Measurements from ENCODE around the gene CTRL.

Gene CTRL

DNA sequence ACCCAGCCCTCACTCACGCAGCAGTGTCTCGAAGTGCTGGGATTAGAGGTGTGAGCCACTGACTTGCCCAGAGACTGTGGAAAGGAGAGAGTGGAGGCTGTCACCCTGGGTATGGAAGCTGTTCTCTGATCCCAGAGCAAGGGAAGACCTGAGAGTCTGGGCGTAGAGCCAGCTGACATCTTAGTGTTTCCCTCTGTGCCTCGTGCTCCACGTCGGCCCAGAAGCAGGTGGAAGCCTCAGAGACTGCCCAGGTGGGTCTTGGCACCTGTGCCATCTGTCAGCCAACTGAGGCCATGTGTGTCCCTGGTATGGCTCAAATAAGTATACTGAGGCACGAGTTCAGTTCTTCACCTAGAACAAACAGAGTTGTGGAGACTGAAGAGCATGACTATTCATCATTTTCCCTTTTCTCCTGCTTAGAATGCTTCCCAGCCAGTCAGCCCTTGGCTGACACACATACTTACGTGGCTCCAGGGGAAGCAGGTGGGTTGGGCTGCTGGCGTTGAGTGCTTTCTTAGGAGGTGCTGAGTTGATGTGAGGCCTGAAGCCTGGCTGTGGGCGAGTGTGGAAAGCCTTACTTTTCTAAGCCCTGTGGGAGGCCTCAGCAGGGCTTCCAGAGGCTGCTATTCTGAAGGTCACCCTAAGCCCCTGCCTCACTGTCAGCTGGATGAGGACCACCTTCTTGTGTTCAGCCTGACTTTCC lies 8.1 kb downstream of the CTRL start:
- no peak for TF ChIP-seq ISL1 (CRISPR knock-in tag; IDR thresholded peaks at IDR 0.05)
- TF ChIP-seq OSR1 (CRISPR knock-in tag; IDR thresholded peaks at IDR 0.05), result no peak
- TF ChIP-seq SNAI2 (CRISPR knock-in tag; IDR thresholded peaks at IDR 0.05), result no peak
- TF ChIP-seq, protein P1, sequence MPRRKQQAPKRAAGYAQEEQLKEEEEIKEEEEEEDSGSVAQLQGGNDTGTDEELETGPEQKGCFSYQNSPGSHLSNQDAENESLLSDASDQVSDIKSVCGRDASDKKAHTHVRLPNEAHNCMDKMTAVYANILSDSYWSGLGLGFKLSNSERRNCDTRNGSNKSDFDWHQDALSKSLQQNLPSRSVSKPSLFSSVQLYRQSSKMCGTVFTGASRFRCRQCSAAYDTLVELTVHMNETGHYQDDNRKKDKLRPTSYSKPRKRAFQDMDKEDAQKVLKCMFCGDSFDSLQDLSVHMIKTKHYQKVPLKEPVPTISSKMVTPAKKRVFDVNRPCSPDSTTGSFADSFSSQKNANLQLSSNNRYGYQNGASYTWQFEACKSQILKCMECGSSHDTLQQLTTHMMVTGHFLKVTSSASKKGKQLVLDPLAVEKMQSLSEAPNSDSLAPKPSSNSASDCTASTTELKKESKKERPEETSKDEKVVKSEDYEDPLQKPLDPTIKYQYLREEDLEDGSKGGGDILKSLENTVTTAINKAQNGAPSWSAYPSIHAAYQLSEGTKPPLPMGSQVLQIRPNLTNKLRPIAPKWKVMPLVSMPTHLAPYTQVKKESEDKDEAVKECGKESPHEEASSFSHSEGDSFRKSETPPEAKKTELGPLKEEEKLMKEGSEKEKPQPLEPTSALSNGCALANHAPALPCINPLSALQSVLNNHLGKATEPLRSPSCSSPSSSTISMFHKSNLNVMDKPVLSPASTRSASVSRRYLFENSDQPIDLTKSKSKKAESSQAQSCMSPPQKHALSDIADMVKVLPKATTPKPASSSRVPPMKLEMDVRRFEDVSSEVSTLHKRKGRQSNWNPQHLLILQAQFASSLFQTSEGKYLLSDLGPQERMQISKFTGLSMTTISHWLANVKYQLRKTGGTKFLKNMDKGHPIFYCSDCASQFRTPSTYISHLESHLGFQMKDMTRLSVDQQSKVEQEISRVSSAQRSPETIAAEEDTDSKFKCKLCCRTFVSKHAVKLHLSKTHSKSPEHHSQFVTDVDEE (CRISPR knock-in tag; IDR thresholded peaks at IDR 0.05), result no peak
- TF ChIP-seq ZFP30 (CRISPR knock-in tag; IDR thresholded peaks at IDR 0.05), result no peak
- no peak for TF ChIP-seq GLIS3 (CRISPR knock-in tag; IDR thresholded peaks at IDR 0.05)
- TF ChIP-seq, protein P2, sequence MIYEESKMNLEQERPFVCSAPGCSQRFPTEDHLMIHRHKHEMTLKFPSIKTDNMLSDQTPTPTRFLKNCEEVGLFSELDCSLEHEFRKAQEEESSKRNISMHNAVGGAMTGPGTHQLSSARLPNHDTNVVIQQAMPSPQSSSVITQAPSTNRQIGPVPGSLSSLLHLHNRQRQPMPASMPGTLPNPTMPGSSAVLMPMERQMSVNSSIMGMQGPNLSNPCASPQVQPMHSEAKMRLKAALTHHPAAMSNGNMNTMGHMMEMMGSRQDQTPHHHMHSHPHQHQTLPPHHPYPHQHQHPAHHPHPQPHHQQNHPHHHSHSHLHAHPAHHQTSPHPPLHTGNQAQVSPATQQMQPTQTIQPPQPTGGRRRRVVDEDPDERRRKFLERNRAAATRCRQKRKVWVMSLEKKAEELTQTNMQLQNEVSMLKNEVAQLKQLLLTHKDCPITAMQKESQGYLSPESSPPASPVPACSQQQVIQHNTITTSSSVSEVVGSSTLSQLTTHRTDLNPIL (CRISPR knock-in tag; IDR thresholded peaks at IDR 0.05; ENCODE audit: low read depth), result no peak
- no peak for TF ChIP-seq TCF4 (CRISPR knock-in tag; IDR thresholded peaks at IDR 0.05; ENCODE audit: borderline replicate concordance)
- TF ChIP-seq ZFP3 (CRISPR knock-in tag; IDR thresholded peaks at IDR 0.05), result no peak
- no peak for TF ChIP-seq RARB (CRISPR knock-in tag; IDR thresholded peaks at IDR 0.05)
- TF ChIP-seq PPARA (CRISPR knock-in tag; IDR thresholded peaks at IDR 0.05; ENCODE audit: borderline replicate concordance), result no peak
- no peak for TF ChIP-seq ZNF70 (CRISPR knock-in tag; IDR thresholded peaks at IDR 0.05)
- TF ChIP-seq ZC3H10 (CRISPR knock-in tag; IDR thresholded peaks at IDR 0.05), result no peak
- no peak for TF ChIP-seq BACH2 (CRISPR knock-in tag; IDR thresholded peaks at IDR 0.05; ENCODE audit: borderline replicate concordance)
- TF ChIP-seq ARNTL (CRISPR knock-in tag; IDR thresholded peaks at IDR 0.05; ENCODE audit: borderline replicate concordance, low read depth), result no peak
- TF ChIP-seq PATZ1 (CRISPR knock-in tag; IDR thresholded peaks at IDR 0.05; ENCODE audit: borderline replicate concordance), result no peak
- TF ChIP-seq ZNF565 (CRISPR knock-in tag; conservative IDR thresholded peaks at IDR 0.05; ENCODE audit: low read depth), result no peak
- TF ChIP-seq, protein P3, sequence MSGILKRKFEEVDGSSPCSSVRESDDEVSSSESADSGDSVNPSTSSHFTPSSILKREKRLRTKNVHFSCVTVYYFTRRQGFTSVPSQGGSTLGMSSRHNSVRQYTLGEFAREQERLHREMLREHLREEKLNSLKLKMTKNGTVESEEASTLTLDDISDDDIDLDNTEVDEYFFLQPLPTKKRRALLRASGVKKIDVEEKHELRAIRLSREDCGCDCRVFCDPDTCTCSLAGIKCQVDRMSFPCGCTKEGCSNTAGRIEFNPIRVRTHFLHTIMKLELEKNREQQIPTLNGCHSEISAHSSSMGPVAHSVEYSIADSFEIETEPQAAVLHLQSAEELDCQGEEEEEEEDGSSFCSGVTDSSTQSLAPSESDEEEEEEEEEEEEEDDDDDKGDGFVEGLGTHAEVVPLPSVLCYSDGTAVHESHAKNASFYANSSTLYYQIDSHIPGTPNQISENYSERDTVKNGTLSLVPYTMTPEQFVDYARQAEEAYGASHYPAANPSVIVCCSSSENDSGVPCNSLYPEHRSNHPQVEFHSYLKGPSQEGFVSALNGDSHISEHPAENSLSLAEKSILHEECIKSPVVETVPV (CRISPR knock-in tag; IDR thresholded peaks at IDR 0.05), result no peak
- ATAC-seq, result no peak

- no peak for ATAC-seq
- TF ChIP-seq PPARA (CRISPR knock-in tag; IDR thresholded peaks at IDR 0.05; ENCODE audit: borderline replicate concordance) (no peak), ESRRG (CRISPR knock-in tag; IDR thresholded peaks at IDR 0.05) (no peak), ISL1 (CRISPR knock-in tag; IDR thresholded peaks at IDR 0.05) (no peak), ARNTL (CRISPR knock-in tag; IDR thresholded peaks at IDR 0.05; ENCODE audit: borderline replicate concordance, low read depth) (no peak), ZC3H10 (CRISPR knock-in tag; IDR thresholded peaks at IDR 0.05) (no peak), ZNF565 (CRISPR knock-in tag; conservative IDR thresholded peaks at IDR 0.05; ENCODE audit: low read depth) (no peak), CSDC2 (CRISPR knock-in tag; IDR thresholded peaks at IDR 0.05) (no peak), BACH2 (CRISPR knock-in tag; IDR thresholded peaks at IDR 0.05; ENCODE audit: borderline replicate concordance) (no peak), TOX (CRISPR knock-in tag; IDR thresholded peaks at IDR 0.05; ENCODE audit: borderline replicate concordance) (no peak), ZFP30 (CRISPR knock-in tag; IDR thresholded peaks at IDR 0.05) (no peak), RARB (CRISPR knock-in tag; IDR thresholded peaks at IDR 0.05) (no peak), ZFP3 (CRISPR knock-in tag; IDR thresholded peaks at IDR 0.05) (no peak)
- TF ChIP-seq, protein P3 (CRISPR knock-in tag; IDR thresholded peaks at IDR 0.05), result no peak
- TF ChIP-seq, protein P1 (CRISPR knock-in tag; IDR thresholded peaks at IDR 0.05), result no peak
- TF ChIP-seq, protein P4, sequence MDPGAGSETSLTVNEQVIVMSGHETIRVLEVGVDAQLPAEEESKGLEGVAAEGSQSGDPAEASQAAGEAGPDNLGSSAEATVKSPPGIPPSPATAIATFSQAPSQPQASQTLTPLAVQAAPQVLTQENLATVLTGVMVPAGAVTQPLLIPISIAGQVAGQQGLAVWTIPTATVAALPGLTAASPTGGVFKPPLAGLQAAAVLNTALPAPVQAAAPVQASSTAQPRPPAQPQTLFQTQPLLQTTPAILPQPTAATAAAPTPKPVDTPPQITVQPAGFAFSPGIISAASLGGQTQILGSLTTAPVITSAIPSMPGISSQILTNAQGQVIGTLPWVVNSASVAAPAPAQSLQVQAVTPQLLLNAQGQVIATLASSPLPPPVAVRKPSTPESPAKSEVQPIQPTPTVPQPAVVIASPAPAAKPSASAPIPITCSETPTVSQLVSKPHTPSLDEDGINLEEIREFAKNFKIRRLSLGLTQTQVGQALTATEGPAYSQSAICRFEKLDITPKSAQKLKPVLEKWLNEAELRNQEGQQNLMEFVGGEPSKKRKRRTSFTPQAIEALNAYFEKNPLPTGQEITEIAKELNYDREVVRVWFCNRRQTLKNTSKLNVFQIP (CRISPR knock-in tag; IDR thresholded peaks at IDR 0.05; ENCODE audit: borderline replicate concordance, low read depth), result no peak
- TF ChIP-seq, protein P2 (CRISPR knock-in tag; IDR thresholded peaks at IDR 0.05; ENCODE audit: low read depth), result no peak
Observed at GRCh38 chr16:67922740-67923139, 8.9 kb downstream of the CTRL start.

All from SK-N-SH treated with all-trans-retinoic acid at 6 μM for 48 hours (cell line).